GM12891 (cell line): ENCODE data around the gene LRP11.

Experiments used
- DNase-seq: peaks from one replicate; pipeline ENCODE4 v3.0.0; 2011; ENCODE audit warnings: low spot score; ENCODE audit not compliant: insufficient read length
- FAIRE-seq: peaks from 2 replicates; lab custom pipeline; 2011; peaks lifted over from hg19 to GRCh38; lab: Jason Lieb, UNC
- PAX5 ChIP-seq: IDR thresholded peaks from 2 replicates; pipeline ENCODE4 v1.6.1; 2011; ENCODE audit warnings: low read length, moderate library complexity, mild to moderate bottlenecking; ENCODE audit not compliant: insufficient read depth, severe bottlenecking
- POLR2A ChIP-seq: IDR thresholded peaks from 2 replicates; pipeline ENCODE4 v1.6.1; 2011; ENCODE audit warnings: low read depth, low read length, control low read depth
- POLR2AphosphoS5 ChIP-seq: IDR thresholded peaks from 2 replicates; pipeline ENCODE4 v1.6.1; 2011; ENCODE audit warnings: low read depth, low read length, control low read depth
- POU2F2 ChIP-seq: IDR thresholded peaks from 2 replicates; pipeline ENCODE4 v1.6.1; 2011; ENCODE audit warnings: low read depth, mild to moderate bottlenecking, control low read depth, low read length, moderate library complexity
- SPI1 ChIP-seq: IDR thresholded peaks from 2 replicates; pipeline ENCODE4 v1.6.1; 2011; ENCODE audit warnings: low read depth, low read length, control low read depth
- TAF1 ChIP-seq: IDR thresholded peaks from 2 replicates; pipeline ENCODE4 v1.6.1; 2011; ENCODE audit warnings: low read depth, low read length, control low read depth

The LRP11 gene

DNA sequence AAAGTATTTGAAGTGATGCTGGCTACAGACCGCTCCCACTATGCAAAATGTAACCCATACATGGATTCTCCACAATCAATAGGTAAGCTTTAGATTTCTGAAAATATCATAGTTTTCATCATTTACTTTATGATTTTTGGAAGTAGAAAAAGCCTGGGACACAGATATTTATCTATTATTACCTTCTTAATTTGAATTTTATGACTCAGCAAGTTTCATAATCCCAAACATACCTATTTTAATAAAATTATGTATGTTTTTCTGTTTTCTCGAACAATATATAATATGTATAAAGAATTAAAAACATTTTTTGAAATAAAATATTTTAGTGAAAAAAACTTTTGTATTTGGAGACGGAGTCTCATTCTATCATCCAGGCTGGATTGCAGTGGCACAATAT, 93.0 kb downstream of the LRP11 start:
- no peak for DNase-seq
- TF ChIP-seq PAX5 (no peak), SPI1 (no peak), POLR2A (no peak), POU2F2 (no peak), TAF1 (no peak), POLR2AphosphoS5 (no peak)
- FAIRE-seq, result no peak

DNA sequence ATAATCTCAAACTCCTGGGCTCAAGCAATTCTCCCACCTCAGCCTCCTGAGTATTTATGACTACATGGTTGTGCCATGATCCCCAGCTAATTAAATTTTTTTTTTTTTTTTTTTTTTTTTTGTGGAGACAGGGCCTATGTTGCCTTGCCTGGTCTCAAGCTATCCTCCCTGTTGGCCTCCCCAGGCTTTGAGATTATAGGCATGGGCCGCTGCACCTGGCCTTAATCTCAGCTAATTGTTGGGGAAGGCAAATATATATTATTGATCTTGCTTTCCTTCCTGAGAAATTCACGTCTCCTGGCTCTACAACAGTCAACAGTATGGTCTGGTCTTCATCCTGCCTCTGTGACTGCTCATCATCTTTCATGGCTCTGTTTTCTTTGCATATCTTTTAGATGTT, 94.5 kb downstream of the LRP11 start:
- no peak for TF ChIP-seq SPI1
- TF ChIP-seq POU2F2, result no peak
- TF ChIP-seq TAF1, result no peak
- no peak for TF ChIP-seq PAX5
- TF ChIP-seq POLR2AphosphoS5, result no peak
- TF ChIP-seq POLR2A, result no peak
- no peak for FAIRE-seq
- no peak for DNase-seq
